NCI-H1048 (cell line): Measurements from ENCODE around the gene PAMR1.

Experiments used
- DNase-seq: peaks from one replicate; lab custom pipeline; 2025; lab: John Stamatoyannopoulos, UW

PAMR1 gene

GRCh38 chr11:35402751-35403660 lies 122.4 kb downstream of the PAMR1 start:
- DNase-seq: no peak

- no peak for DNase-seq
Observed at GRCh38 chr11:35398881-35399280, 126.5 kb downstream of the PAMR1 start.

GRCh38 chr11:35394941-35395340 lies 130.5 kb downstream of the PAMR1 start:
- DNase-seq: no peak

GRCh38 chr11:35393098-35393497 lies 132.3 kb downstream of the PAMR1 start:
- DNase-seq: no peak

GRCh38 chr11:35391922-35392688 lies 133.3 kb downstream of the PAMR1 start:
- DNase-seq: peak; percentile 55

GRCh38 chr11:35390737-35391682 lies 134.4 kb downstream of the PAMR1 start:
- no peak for DNase-seq

GRCh38 chr11:35389897-35390465 lies 135.4 kb downstream of the PAMR1 start:
- DNase-seq: no peak

GRCh38 chr11:35389112-35389511 lies 136.3 kb downstream of the PAMR1 start:
- no peak for DNase-seq

GRCh38 chr11:35388061-35388460 lies 137.4 kb downstream of the PAMR1 start:
- no peak for DNase-seq

GRCh38 chr11:35387111-35387982 lies 138.1 kb downstream of the PAMR1 start:
- no peak for DNase-seq

- DNase-seq: no peak
Observed at GRCh38 chr11:35383953-35384352, 141.5 kb downstream of the PAMR1 start.
